NCI-H146 treated with DMSO at 0.1 percent for 48 hours (cell line): Measurements from ENCODE around the gene PARK7.

Source experiments
- DNase-seq: peaks from one replicate; lab custom pipeline; 2025; ENCODE audit not compliant: unreplicated experiment; lab: John Stamatoyannopoulos, UW

The PARK7 gene

GRCh38 chr1:8021676-8022266 lies 60.3 kb downstream of the PARK7 start:
- no peak for DNase-seq

GRCh38 chr1:8022395-8023286 lies 61.1 kb downstream of the PARK7 start:
- no peak for DNase-seq

GRCh38 chr1:8023287-8023994 lies 61.9 kb downstream of the PARK7 start:
- no peak for DNase-seq

GRCh38 chr1:8023995-8024313 lies 62.4 kb downstream of the PARK7 start:
- no peak for DNase-seq

GRCh38 chr1:8024329-8024728 lies 62.8 kb downstream of the PARK7 start:
- no peak for DNase-seq

- no peak for DNase-seq
Observed at GRCh38 chr1:8025061-8025670, 63.7 kb downstream of the PARK7 start.

- no peak for DNase-seq
Observed at GRCh38 chr1:8025671-8026144, 64.2 kb downstream of the PARK7 start.

- peak; percentile 54 for DNase-seq
Observed at GRCh38 chr1:8026153-8026975, 64.9 kb downstream of the PARK7 start, which contains the start of gene ERRFI1. Gene ERRFI1, minus strand, starts transcription at chr1:8026309. Its CDS starts 10,690 bp downstream, at chr1:8015619.

GRCh38 chr1:8026976-8027747 lies 65.7 kb downstream of the PARK7 start:
- no peak for DNase-seq

- DNase-seq: no peak
Observed at GRCh38 chr1:8027748-8028570, 66.4 kb downstream of the PARK7 start.

GRCh38 chr1:8028571-8028910 lies 67.0 kb downstream of the PARK7 start:
- DNase-seq: no peak

GRCh38 chr1:8031176-8031785 lies 69.8 kb downstream of the PARK7 start:
- DNase-seq: no peak

- DNase-seq: no peak
Observed at GRCh38 chr1:8032366-8032910, 70.9 kb downstream of the PARK7 start.

- DNase-seq: no peak
Observed at GRCh38 chr1:8033322-8033721, 71.8 kb downstream of the PARK7 start.
